HCEC 1CT (cell line): ENCODE data around the gene RABGGTA.
A peak's percentile ranks its signal among the peaks of the same experiment; 100 is the strongest.
"Not testable (repeated sequence)": the region's sequence is repeated elsewhere in the genome, so short reads cannot be mapped to it uniquely, and the experiment has no call there.

Experiments
- DNase-seq: peaks from one replicate; pipeline ENCODE4 v3.0.0-alpha.2; 2017

RABGGTA gene

DNA sequence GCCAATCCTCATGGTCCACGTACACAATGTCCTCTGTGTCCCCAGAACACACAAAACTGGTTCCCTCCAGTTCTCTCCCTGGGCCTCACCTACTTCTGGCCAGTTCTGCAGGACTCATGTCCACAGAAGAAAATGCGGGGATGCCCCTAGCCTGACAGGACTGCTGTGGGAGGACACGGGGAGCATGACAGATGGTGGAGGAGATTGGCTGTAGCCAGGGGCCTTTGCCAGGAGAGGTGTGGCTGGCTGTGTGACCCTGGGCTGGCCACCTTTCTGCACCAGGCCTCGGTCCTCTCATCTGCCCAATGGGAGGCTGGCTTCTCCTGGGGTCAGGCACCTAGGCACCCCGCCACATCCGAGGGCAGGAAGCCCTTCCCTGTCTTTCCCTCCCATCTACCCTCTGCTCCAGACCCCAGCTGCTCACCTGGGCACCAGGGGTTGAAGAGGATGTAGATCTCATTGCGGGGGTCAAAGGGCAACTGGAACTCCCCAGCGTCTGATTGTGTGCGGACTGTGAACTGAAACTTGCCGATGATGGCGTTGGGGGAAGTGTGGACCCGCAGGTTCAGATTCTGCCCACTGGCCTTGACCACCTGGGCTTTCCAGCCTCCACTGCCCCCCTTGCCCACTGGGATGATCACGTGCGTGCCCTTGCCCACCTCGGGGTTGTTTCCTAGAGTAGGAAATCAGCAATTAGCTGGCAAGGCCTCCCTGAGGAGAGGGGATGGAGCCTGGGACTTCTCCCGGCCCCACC lies 11.2 kb downstream of the RABGGTA start:
- DNase-seq, result no peak

DNA sequence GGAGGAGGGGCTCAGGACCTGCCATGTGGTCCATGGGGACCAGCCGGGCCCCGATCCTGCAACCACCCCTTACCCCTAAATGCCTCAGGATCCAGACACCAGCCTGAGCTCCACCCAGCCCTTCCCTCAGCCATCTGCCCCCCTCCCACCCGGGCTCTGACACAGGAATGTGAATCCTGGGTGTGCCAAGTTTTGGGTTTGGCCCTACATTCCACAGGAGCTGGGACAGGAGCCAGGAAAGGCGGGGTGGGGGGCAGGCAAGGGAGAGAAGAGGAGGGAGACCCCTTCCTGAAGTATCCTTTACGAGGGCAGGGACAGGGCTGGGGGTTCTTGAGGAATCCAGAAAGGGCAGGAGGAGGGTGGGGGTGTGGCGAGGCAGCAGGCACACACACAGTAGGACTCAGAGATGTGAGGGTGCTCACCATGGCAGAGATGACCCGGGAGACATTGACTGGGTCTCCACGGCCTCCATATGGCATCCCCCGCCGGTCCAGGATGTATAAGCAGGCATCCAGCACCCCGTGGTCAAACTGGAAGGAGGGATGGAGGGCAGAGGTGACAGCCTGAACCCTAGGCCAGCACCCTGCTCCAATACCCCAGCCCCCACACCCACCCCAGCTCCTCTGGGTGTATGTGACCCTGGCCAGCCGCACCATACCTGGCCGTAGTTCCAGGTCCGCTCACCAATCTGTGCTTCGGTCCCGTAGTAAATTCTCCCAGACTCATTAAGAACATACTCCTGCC lies 11.9 kb downstream of the RABGGTA start:
- DNase-seq, result no peak

GRCh38 chr14:24258548-24259265 lies 12.7 kb downstream of the RABGGTA start:
- no peak for DNase-seq

- no peak for DNase-seq
Observed at GRCh38 chr14:24258119-24258518, 13.3 kb downstream of the RABGGTA start.

GRCh38 chr14:24256960-24257359 lies 14.4 kb downstream of the RABGGTA start:
- no peak for DNase-seq

- no peak for DNase-seq
Observed at GRCh38 chr14:24255931-24256711, 15.3 kb downstream of the RABGGTA start.

DNA sequence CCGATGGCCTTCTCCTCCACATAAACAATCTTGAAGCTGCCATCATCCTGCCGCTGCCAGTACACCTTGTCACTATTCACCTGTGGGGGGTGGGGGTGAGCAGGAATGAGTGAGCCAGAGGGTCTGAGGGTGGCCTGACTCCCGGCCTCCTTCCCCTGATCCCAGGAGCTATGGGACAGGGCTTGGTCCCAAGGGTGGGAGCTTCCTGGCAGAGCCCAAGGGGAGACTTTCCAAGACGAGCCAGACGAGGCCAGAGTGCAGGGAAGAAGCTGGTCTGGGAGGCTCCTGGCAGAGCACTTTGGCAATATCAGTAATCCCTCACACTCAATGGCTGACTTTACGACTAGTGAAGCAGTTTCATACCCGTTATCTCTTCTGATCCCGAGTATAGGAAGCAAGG lies 16.0 kb downstream of the RABGGTA start:
- DNase-seq, result no peak

DNA sequence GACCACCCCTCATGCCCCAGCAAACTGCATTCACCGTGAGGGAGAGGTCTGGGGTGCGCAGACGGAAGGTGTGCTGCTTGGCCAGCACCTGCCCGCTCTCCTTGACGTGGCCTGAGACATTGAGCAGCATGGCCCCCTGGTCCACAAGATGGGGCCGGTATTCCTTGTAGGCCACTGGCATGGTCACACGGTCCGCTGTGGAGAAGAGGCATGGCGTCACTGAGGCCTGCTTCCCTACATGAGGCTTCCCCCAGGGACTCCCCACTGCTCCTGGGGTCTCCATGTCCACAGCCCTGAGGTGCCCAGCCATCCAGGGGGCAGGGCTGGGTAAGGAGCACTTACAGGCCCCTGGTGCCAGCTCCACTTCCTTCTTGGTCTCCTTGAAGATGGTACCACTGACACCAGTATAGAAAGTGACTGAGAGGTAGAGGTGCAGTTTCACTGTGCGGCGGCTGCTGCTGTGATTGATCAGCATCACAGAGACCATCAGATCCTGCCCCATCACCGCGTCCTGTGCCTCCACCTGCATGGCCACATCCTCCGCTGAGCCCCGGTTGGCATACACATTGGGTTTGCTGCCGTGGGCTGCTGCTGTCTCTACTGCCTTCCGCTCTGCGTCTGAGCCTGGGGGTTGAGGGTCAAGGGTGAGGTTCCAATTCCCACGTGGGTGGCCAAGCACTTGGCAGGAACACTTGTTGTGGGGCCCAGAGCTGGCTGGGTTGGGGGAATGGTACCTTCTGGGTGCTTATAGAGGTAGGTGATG lies 16.6 kb downstream of the RABGGTA start:
- no peak for DNase-seq

DNA sequence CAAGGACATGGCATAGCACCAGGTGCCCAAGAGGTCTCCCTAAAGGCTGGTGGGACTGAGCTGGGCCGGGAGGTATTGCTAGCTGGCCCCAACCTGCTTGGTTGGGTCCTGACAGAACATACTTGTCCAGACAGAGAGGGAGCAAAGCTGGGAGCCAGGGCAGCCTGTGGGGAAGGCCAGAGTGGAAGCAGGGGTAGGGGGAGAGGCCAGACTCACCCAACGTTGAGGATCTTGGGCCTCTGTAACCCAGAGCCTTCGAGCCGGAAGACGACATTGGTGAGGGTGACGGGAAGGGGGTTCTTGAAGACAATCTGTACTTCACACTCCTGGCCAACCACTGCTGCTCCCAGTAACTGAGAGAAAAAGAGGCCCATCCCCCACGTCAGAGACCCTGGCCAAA lies 17.5 kb downstream of the RABGGTA start:
- DNase-seq, result no peak

- DNase-seq, result no peak
Observed at GRCh38 chr14:24252289-24253124, 18.9 kb downstream of the RABGGTA start.

GRCh38 chr14:24251880-24252288 lies 19.5 kb downstream of the RABGGTA start:
- DNase-seq, result peak; percentile 32

- DNase-seq, result no peak
Observed at GRCh38 chr14:24250354-24250753, 21.0 kb downstream of the RABGGTA start.

DNA sequence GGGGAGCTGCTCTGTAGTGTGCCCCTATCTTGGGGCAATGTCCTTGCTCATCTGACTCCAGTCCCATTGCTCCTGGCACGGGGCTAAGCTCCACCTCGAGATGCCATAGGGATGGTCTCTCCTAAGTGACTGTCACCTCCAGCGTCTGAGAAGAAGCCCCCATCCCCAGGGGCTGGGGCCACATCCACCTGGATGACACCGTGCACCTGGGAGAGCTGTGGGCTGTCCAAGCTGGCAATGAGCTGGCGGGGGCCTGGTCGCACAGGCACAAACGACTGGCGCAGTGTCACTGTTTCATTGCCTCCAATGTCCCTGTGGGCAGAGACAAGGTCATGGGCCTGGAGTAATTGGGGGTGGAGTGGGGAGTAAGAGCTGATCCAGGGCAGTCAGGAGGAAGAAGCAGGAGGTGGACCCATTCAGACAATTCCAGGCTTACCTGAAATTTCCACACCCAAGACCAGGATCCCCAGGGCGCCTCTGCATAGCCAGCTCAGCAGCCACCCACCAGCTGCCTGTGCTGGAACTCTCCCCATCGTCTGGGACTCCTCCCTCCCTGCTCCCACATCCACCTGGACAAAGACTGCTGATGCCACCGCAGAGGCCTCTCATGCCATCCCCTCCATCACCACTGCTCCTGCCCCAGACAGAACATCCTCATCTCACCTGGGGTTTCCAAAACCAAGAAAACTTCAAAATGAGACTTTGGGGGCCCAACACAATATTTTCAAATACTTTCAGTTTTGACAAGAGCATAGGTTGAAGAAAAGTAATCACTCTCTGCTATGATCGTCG lies 22.0 kb downstream of the RABGGTA start:
- DNase-seq, result no peak

DNA sequence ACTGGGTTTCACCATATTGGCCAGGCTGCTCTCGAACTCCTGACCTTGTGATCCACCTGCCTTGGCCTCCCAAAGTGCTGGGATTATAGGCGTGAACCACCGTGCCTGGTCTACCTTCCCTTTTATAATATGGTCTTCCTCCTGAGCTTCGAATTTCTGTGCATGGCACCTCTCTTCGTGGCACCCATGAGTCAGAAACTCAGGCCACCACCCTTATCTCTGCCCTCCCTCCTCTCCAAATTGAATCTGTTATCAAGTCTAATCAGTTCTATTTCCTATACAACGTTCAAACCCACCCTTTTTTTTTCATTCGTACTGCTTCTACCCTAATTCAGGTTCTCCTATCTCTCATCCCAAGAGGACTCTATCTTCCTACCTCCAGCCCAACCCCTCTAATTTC lies 24.0 kb downstream of the RABGGTA start:
- DNase-seq, result no peak

DNA sequence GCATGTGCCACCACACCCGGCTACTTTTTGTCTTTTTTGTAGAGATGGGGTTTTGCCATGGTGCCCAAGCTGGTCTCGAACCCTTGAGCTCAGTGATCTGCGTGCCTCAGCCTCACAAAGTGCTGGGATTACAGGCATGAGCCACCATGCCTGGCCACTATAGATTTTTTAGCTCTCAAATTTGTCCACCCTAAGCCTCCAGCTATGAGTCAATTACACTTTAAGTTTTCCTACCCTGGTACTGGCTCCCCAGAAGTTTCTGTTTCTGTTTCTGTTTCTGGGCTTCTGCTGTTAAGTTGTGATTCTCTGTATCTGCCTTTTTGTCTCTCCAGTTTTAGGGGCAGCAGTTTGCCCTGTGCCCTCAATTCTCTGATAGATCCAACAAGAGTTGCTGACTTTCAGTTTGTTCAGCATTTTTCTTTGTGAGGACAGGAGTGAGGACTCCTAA lies 24.6 kb downstream of the RABGGTA start:
- no peak for DNase-seq

- DNase-seq, result not testable (repeated sequence)
Observed at GRCh38 chr14:24245350-24245749, 26.0 kb downstream of the RABGGTA start.

DNA sequence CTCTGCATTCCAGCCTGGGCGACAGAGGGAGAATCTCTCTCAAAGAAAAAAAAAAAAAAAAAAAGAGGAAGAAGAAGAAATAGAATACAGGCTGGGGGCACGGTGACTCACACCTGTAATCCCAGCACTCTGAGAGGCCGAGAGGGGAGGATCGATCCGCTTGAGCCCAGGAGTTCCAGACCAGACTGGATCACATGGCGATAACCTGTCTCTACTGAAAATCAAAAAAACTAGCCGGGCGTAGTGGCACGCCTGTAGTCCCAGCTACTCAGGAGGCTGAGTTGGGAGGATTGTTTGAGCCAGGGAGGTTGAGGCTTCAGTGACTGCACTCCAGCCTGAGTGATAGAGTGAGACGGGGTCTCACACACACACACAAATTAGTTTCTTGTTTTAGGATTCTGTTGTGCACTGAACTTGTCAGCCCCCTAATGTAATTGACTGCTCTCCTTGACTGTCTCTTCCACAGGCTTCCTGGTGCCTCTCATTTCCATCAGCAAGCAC lies 28.0 kb downstream of the RABGGTA start:
- no peak for DNase-seq

DNA sequence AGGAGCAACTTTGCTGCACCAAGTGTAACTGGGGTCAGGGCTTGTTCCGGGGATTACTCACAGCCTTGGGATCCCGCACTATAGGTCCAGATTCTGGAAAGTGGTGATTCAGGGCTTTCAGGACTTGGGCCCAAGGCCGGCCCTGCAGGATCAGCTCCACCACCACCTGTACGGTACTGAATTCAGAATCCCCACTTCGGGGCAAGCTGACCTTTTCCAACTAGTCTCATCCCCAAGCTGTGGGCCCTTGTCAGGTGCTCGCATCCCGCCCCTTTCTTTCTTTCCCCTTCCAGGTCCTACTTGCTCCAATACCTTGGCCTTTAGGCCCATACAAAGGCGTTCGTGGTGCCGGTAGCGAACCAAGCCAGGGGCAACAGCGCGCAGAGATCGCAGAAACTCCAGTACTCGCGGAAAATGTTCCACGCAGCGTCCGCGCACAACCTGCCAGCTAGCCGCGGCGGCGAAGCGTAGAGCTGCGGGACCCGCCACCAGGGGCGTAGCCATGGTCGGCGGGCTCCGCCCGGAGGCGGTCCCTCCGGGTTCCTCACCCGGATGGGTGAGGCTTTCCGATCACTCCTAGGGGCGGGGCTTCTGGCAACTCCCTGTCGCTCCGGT lies 29.5 kb downstream of the RABGGTA start:
- peak; percentile 97 for DNase-seq

DNA sequence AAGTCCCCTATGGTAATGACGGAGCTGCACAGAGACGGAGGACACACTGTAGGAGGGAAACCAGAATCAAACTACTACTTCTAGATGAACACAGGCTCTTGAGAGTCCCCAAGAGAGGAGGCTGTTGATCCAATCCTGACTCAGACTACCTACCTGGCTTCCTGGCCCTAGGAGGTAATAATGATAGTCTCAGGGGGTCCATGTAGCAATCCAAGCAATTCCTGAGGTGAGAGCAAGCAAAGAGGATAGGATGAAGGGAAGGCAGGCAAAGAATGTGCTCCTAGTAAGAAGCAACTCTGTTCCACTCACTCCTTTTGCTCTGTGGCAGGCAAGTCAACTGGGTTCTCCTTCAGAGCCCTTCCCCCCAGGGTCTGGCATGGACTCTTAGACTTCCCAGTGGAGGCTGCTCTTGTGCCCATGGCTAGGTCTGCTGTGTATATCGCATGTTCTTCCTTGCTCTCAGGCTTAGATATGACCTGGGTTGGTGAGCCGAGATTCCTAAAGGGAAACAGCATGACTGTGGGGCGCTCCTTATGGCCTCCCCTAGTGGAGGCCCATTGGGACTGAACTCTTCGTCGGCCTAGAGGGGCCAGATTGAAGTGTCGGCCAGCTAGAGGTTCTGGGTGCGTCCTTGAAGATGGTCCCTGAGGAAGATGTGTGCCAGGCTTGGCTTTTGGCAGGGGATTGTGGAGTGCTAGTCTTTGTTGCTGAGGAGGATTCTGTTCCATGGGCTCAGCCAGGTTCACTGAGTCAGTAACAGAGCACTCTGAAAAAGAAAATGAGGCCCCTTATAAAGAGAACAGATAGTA lies 31.1 kb downstream of the RABGGTA start:
- no peak for DNase-seq
